GM12892 (cell line): Measurements from ENCODE around the gene SPATA18.

ENCODE experiments used
- POLR2A ChIP-seq: IDR thresholded peaks from 2 replicates; pipeline ENCODE4 v1.6.1; 2011; ENCODE audit warnings: low read depth, low read length, control low read depth
- POLR2AphosphoS5 ChIP-seq: IDR thresholded peaks from 2 replicates; pipeline ENCODE4 v1.6.1; 2011; ENCODE audit warnings: low read depth, low read length, control low read depth
- TAF1 ChIP-seq: IDR thresholded peaks from 2 replicates; pipeline ENCODE4 v1.6.1; 2011; ENCODE audit warnings: low read depth, mild to moderate bottlenecking, control low read depth, low read length, borderline replicate concordance

DNA sequence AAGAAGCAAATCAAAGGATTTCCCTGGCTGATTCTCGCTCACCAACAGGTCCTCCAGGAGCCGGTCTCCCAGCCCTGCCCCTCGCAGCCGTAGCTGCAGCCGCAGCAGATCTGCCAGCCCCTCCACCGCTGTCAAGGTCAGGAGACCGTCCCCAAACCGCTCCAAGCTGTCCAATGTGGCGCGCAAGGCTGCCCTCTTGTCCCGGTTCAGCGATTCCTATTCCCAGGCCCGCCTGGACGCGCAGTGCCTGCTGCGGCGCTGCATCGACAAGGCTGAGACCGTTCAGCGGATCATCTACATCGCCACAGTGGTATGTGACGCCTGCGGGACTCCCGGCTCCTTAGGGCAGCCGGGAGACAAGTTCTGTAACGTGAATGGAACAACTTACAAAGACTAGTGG, 25.6 kb downstream of the SPATA18 start:
- TF ChIP-seq POLR2A, result no peak
- no peak for TF ChIP-seq POLR2AphosphoS5
- TF ChIP-seq TAF1, result no peak
